ENCODE data around the gene LAMB1.
A peak's percentile ranks its signal among the peaks of the same experiment; 100 is the strongest.

Gene LAMB1

DNA sequence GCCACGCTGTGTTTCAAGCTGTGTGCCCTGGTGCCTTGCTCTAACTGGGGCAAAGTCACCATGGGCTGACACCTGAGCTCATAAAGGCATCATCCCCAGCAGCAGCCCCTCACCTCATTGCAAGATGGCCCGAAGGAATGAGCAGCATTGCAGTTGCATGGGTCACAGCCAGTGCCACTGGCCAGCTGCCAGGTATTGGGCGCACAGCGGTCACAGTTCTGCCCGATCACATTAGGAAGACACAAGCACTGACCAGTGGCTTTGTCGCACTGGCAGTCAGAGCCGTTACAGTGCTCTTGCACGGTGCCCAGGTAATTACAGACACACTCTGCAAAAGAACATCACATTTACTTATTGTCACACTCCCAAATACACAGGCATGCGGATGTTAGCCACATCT is 51.1 kb downstream of the LAMB1 start:
- no peak for DNase-seq (ENCODE audit: low read depth)
- TF ChIP-seq, protein P1, sequence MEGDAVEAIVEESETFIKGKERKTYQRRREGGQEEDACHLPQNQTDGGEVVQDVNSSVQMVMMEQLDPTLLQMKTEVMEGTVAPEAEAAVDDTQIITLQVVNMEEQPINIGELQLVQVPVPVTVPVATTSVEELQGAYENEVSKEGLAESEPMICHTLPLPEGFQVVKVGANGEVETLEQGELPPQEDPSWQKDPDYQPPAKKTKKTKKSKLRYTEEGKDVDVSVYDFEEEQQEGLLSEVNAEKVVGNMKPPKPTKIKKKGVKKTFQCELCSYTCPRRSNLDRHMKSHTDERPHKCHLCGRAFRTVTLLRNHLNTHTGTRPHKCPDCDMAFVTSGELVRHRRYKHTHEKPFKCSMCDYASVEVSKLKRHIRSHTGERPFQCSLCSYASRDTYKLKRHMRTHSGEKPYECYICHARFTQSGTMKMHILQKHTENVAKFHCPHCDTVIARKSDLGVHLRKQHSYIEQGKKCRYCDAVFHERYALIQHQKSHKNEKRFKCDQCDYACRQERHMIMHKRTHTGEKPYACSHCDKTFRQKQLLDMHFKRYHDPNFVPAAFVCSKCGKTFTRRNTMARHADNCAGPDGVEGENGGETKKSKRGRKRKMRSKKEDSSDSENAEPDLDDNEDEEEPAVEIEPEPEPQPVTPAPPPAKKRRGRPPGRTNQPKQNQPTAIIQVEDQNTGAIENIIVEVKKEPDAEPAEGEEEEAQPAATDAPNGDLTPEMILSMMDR (IDR thresholded peaks at IDR 0.05; ENCODE audit: control insufficient read depth, extremely low read depth, insufficient read depth) = no peak
- H3K4me3 ChIP-seq (ENCODE audit: low read depth, low read length) = no peak overlapping the region

DNA sequence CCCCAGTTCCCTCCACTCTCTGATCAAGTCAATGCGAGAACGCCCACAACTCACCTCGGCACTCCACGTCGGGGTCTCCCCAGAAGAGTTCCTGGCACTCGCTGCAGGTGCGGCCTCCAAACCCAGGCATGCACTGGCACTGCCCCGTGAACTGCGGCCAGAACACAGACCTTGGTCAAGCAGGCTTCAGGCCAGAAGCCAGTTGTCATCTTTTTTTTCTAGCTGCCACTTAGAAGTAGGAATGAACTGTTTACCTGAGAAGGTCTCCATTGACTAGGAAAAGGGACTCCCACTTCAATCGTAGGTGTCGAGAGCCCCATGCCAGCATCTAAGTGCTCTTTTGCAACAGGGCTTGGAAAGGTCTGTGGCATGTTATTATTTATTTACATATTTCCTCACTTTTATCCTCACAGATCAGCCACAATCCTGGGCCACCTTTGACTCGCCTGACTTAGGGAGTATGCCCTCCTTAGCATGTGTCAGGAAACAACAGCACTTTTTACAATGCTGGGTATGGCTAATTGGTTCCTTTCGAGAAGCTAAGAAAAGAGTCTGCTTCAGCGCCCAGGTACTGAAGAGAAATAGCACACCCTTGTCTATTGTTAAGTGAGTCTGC is 51.7 kb downstream of the LAMB1 start:
- TF ChIP-seq, protein P1 (IDR thresholded peaks at IDR 0.05; ENCODE audit: control insufficient read depth, extremely low read depth, insufficient read depth) = no peak
- no peak overlapping the region for H3K4me3 ChIP-seq (ENCODE audit: low read depth, low read length)
- no peak for DNase-seq (ENCODE audit: low read depth)

DNA sequence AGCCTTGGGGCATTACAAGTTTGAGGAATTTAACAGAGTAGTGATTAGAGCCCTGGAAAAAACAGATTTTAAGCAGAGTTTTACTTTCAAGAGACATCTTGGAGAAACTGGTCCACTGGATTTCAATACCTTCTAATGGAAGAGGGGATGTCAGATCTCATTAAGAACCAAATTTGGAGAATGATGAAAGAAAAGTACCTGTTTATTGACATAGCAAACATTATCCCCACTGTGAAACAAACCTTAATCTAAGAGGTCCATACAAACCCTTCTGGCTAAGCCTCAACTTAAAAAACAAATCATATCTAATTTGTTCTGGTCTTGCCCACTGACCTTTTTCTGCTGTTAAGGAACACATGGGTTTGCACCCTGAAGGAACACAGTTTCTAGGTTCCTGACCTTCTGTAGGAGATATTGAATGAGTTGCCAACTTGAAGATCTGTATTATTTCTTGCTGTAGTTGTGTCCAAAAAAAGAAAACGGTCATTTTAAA is 53.5 kb downstream of the LAMB1 start:
- TF ChIP-seq, protein P1 (IDR thresholded peaks at IDR 0.05; ENCODE audit: control insufficient read depth, extremely low read depth, insufficient read depth) = no peak
- no peak overlapping the region for H3K4me3 ChIP-seq (ENCODE audit: low read depth, low read length)
- peak; percentile 46 for DNase-seq (ENCODE audit: low read depth)

DNA sequence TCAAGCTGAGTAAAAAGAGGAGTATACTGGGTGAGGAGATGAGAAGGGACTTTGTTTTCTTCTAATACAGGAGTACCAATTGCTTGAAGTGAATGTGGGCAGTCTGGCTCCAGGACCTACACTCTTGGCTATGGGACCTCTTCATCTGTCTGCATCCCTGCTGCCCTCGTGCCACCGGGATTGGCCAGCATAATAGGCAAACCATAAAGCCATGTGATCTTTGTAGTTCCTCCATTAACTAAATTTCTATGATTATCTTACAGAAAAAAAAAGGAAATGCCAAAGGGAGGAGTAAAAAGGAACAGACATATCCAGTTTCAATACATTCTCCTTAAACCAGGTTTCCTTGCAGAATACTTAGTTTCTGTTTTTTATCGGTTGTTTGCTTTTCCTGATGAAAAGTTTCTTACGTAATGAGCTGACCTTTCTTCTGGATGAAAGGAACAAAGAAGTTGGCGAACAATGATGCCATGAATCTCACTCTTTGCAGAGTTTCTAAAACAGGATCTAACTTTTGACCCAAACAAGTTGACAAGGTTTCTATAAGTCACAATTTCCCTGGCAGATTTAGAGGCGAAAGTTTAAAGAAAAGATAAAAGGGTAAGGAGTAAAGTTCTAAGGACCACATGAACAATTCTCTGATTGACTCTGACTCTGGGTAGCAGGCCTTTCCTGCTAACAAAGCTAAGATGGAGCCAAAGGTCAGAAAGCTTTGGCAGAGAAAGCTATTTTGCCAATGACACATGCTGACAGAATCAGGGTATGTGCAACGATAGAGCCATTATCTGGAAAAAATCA is 54.1 kb downstream of the LAMB1 start:
- no peak overlapping the region for H3K4me3 ChIP-seq (ENCODE audit: low read depth, low read length)
- TF ChIP-seq, protein P1 (IDR thresholded peaks at IDR 0.05; ENCODE audit: control insufficient read depth, extremely low read depth, insufficient read depth) = no peak
- no peak for DNase-seq (ENCODE audit: low read depth)

DNA sequence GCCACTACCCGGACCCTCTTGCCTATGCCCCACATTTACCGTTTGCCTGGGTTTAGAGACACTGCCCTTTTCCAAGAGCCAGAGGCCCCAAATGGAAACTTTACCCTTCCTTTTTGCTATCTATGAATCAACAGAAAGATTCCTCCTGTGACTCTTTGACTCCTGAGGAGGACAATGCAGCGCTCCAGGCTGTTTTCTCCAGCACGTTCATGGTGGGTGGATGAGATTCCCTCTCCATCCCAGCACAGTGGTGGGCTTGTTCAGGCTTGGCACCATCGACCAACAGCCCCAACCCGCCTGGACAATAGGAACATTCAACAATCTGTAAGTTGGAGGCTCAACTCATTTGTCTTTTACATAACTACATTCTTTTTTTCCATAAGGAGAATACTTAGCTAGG is 56.1 kb downstream of the LAMB1 start:
- no peak for DNase-seq (ENCODE audit: low read depth)
- no peak overlapping the region for H3K4me3 ChIP-seq (ENCODE audit: low read depth, low read length)
- TF ChIP-seq, protein P1 (IDR thresholded peaks at IDR 0.05; ENCODE audit: control insufficient read depth, extremely low read depth, insufficient read depth) = no peak

DNA sequence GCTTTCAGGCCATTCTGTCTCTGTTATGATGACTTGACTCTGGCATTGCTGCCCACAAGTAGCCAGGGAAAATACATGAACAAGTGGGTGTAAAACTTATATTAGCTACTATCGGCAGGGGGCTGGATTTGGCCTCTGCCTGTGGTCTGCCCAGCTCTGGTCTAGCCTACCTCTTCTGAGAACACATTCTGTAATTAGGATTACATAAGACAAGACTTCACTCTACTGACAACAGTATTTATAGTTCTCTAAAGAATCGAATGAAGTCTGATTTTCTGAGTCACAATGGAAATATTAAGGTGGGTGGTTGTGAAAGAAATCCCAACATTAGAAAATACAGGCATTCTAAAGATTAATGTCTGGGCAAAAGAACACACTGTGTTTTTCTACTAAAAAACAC is 56.5 kb downstream of the LAMB1 start:
- no peak for DNase-seq (ENCODE audit: low read depth)
- H3K4me3 ChIP-seq (ENCODE audit: low read depth, low read length) = no peak overlapping the region
- TF ChIP-seq, protein P1 (IDR thresholded peaks at IDR 0.05; ENCODE audit: control insufficient read depth, extremely low read depth, insufficient read depth) = no peak
